Neural cell (in vitro differentiated cells): ENCODE results near the gene XRCC3.

Source experiments
- CTCF ChIP-seq: fragments of 450-650 bp; IDR thresholded peaks from 2 replicates; pipeline ENCODE4 v1.5.1; 2014; ENCODE audit warnings: antibody characterized with exemption, mild to moderate bottlenecking, moderate library complexity; ENCODE audit not compliant: poor library complexity, severe bottlenecking
- EP300 ChIP-seq: fragments of 450-650 bp; conservative IDR thresholded peaks from 2 replicates; pipeline ENCODE4 v1.6.1; 2014; ENCODE audit warnings: antibody characterized with exemption, mild to moderate bottlenecking, moderate library complexity; ENCODE audit not compliant: poor library complexity, severe bottlenecking
- EZH2 ChIP-seq: fragments of 200-600, 300-800 bp; shearing (Covaris generic), sonication (generic); IDR thresholded peaks from 2 replicates; pipeline ENCODE4 v1.6.1; 2014; ENCODE audit warnings: antibody characterized with exemption, low read length, borderline replicate concordance, mild to moderate bottlenecking; ENCODE audit not compliant: insufficient read depth, poor library complexity, severe bottlenecking
- RAD21 ChIP-seq: fragments of 450-650 bp; conservative IDR thresholded peaks from 2 replicates; pipeline ENCODE4 v1.6.1; 2014; ENCODE audit warnings: antibody characterized with exemption, mild to moderate bottlenecking, moderate library complexity

- TF ChIP-seq EP300 (no peak), CTCF (no peak), EZH2 (no peak), RAD21 (no peak)
These were observed 8.5 kb upstream of the XRCC3 start for GRCh38 chr14:103723748-103724081.
